RWPE2 (cell line): ENCODE data around the gene LTA.
A peak's percentile ranks its signal among the peaks of the same experiment; 100 is the strongest.

Source experiments
- ATAC-seq: fragments of 200-7000 bp; cut with Tn5 transposase; 3 replicates; pipeline ENCODE4 v1.9.1; 2021; ENCODE audit warnings: low read depth
- DNase-seq: peaks from one replicate; pipeline ENCODE4 v3.0.0-alpha.2; 2020; ENCODE audit warnings: low spot score
- H3K27ac ChIP-seq: fragments of 450-650 bp; 2 replicates; pipeline ENCODE4 v1.5.1; 2017; ENCODE audit warnings: mild to moderate bottlenecking; ENCODE audit not compliant: poor library complexity, severe bottlenecking
- H3K27me3 ChIP-seq: fragments of 250-450 bp; sonication (Bioruptor Pico); 2 replicates; pipeline ENCODE4 v1.5.1; 2021; ENCODE audit warnings: mild to moderate bottlenecking, moderate library complexity; ENCODE audit not compliant: insufficient read depth, poor library complexity, severe bottlenecking
- H3K36me3 ChIP-seq: fragments of 250-450 bp; sonication (Bioruptor Pico); 2 replicates; pipeline ENCODE4 v1.5.1; 2020; ENCODE audit warnings: low read depth, mild to moderate bottlenecking, moderate library complexity
- H3K4me1 ChIP-seq: fragments of 250-450 bp; sonication (Bioruptor Pico); 2 replicates; pipeline ENCODE4 v1.5.1; 2021; ENCODE audit warnings: mild to moderate bottlenecking, moderate library complexity; ENCODE audit not compliant: insufficient read depth, poor library complexity, severe bottlenecking
- H3K4me3 ChIP-seq: fragments of 250-450 bp; sonication (Bioruptor Pico); 2 replicates; pipeline ENCODE4 v1.5.1; 2021; ENCODE audit warnings: mild to moderate bottlenecking, moderate library complexity; ENCODE audit not compliant: severe bottlenecking
- H3K9me3 ChIP-seq: fragments of 250-450 bp; sonication (Bioruptor Pico); 2 replicates; pipeline ENCODE4 v1.5.1; 2021; ENCODE audit warnings: mild to moderate bottlenecking, moderate library complexity; ENCODE audit not compliant: severe bottlenecking
- TF ChIP-seq, protein P1 (sequence below): fragments of 450-650 bp; IDR thresholded peaks from one replicate; pipeline ENCODE4 v1.5.1; 2017; ENCODE audit warnings: mild to moderate bottlenecking, moderate library complexity; ENCODE audit not compliant: poor library complexity, severe bottlenecking

The LTA gene

DNA sequence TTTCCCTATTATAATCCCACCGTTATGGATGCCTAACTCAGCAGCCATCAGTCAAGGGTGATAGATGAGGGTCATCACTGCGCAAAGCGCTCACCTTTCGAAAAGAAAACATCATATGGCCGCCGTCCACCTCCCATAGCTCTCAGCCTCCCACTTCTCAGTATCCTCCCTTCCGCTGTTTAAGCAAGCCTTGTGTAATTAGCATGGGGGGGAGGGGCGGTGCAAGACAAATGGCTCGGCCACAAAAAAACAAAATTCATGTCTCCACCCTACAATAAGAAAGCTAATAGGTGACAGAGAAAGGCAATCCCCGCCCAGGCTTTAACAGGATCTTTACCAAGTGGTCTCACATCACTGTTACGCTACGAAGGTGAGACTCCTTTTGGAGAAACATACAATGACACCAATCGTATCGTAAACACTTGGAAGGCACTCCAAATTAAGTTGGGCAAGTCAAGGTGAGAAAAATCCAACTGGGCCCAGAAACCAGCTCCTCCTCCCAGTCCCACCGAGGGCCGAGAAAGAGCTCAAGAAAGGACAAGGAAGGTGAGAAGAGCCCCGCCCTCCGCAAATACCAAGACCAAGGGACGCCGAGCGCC, 30.9 kb upstream of the LTA start:
- Histone ChIP-seq H3K27ac (peak overlapping the region; percentile 87), H3K36me3 (peaks cover 60% of the 10 kb centered on the region), H3K4me3 (peak overlapping the region; percentile 48), H3K27me3 (no peaks in the 10 kb centered on the region), H3K4me1 (peaks cover 12% of the 10 kb centered on the region), H3K9me3 (no peaks in the 10 kb centered on the region)
- TF ChIP-seq, protein P1, sequence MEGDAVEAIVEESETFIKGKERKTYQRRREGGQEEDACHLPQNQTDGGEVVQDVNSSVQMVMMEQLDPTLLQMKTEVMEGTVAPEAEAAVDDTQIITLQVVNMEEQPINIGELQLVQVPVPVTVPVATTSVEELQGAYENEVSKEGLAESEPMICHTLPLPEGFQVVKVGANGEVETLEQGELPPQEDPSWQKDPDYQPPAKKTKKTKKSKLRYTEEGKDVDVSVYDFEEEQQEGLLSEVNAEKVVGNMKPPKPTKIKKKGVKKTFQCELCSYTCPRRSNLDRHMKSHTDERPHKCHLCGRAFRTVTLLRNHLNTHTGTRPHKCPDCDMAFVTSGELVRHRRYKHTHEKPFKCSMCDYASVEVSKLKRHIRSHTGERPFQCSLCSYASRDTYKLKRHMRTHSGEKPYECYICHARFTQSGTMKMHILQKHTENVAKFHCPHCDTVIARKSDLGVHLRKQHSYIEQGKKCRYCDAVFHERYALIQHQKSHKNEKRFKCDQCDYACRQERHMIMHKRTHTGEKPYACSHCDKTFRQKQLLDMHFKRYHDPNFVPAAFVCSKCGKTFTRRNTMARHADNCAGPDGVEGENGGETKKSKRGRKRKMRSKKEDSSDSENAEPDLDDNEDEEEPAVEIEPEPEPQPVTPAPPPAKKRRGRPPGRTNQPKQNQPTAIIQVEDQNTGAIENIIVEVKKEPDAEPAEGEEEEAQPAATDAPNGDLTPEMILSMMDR, result no peak
- ATAC-seq (peak; percentile 16; the same call in 1 of the 3 replicates), DNase-seq (no peak)

DNA sequence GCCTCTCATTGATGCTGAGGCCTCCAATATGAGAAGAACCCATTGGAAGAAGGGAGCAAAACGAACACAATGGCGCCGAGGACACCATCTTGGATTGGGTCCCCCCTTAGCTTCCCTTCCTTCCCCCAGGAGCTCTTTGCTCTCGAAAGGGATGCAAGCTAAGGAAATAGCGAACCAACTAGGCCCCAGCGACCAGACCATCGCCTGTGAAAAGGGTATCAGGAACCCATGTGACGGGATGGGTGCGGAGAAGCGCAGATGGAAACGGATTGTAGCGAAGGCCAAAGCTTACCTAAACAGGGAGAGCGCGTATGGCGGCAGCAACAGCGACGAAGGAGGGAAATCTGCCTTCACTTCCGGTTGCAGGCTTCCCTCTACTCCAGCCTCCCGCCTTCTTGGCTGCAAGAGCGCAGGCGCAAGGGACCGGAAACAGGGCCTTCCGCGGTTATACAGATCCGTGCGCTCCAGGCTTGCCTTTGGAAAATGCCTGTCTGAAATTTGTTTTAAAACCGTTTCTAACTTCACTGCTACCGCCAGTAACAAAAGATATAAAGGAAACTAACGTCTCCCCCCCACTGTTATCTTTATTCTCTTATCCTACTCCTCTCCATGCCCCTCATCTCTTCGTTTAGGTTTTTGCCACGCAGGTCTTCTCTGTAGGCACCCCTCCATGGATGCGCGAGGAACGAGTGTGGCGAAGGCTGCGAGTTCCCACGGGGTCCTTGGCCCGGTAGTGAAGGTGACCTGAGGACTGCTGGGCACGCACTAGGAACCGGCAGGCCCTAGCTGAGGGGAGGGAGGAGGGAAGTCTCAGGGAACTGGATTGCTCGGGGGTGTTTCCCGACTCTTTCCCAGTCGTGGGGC, 30.2 kb upstream of the LTA start, which contains the start of gene DDX39B:
DDX39B (minus strand) TSS at position 346 of the 864 bp plus-strand sequence. CDS start 1,471 bp downstream, outside the sequence.
- Histone ChIP-seq H3K27ac (peak within 1 kb of the TSS; percentile 87), H3K4me1 (peaks cover 12% of the 10 kb centered on the region), H3K36me3 (peaks cover 52% of the 10 kb centered on the region), H3K9me3 (no peaks in the 10 kb centered on the region), H3K4me3 (peak within 1 kb of the TSS; percentile 48), H3K27me3 (no peaks in the 10 kb centered on the region)
- ATAC-seq (peak; percentile 73), DNase-seq (peak; percentile 96)
- TF ChIP-seq, protein P1, result no peak

DNA sequence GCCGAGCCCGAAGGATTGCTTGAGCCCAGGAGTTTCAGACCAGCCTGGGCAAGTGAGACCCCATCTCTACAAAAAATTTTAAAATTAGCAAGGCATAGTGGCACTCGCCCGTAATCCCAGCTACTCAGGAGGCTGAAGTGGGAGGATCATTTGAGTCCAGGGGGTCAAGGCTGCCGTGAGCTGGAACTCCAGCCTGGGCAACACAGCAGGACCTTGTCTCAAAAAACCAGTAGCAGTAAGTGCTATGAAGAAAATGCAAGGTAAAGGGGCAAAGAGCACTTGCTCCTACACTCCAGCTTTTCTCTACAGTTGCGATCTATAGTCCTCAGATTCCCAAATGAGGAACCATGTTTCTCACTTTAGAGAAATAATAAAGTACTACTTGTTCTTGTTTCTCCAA, 28.4 kb upstream of the LTA start:
- Histone ChIP-seq H3K4me3 (no peak overlapping the region), H3K36me3 (peaks cover 40% of the 10 kb centered on the region), H3K27ac (no peak overlapping the region), H3K9me3 (no peaks in the 10 kb centered on the region), H3K4me1 (peaks cover 15% of the 10 kb centered on the region), H3K27me3 (no peaks in the 10 kb centered on the region)
- no peak for ATAC-seq
- no peak for DNase-seq
- TF ChIP-seq, protein P1, result no peak

DNA sequence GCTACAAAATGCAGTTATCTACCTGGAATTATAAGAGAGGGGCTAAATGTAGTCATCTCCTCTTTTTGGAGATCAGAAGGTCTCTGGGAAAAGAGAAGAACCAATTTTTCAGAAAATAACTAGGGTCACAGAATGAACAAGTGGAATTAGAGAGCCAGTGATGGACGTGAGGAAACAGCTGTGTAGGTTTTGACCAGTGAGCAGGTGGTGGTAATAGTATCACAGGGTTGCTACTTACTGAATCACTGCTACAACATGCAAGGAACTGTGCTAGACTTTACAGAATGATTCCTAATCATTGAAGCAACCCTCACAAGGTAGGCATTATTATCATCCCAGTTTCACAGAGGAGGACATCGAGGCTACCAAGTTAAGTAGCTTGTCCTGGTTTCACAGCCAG, 27.4 kb upstream of the LTA start:
- Histone ChIP-seq H3K9me3 (no peaks in the 10 kb centered on the region), H3K4me3 (no peak overlapping the region), H3K27me3 (no peaks in the 10 kb centered on the region), H3K4me1 (peaks cover 12% of the 10 kb centered on the region), H3K36me3 (peaks cover 40% of the 10 kb centered on the region), H3K27ac (no peak overlapping the region)
- TF ChIP-seq, protein P1, result no peak
- no peak for ATAC-seq
- no peak for DNase-seq
